Measurements from ENCODE around the gene ST6GAL1. TPM values are rescaled to one million over a fixed set of nuclear protein-coding genes. Genes with fewer than 3 reads are reported as not detected.

The ST6GAL1 gene
- total RNA-seq, 1 experiment from 2014 or later = 3.3 TPM

- DNase-seq (ENCODE audit: low read depth, low spot score) (no peak), ATAC-seq (no peak)
- no peaks in the 10 kb centered on the region for H3K4me1 ChIP-seq (ENCODE audit: control insufficient read depth, insufficient read depth, low read length)
- no peak overlapping the region for H3K4me3 ChIP-seq (ENCODE audit: low read depth in 2 of 2, low read length in 2 of 2)
- in situ Hi-C loops (cut with HindIII; ENCODE audit: low pct_unique_long_range_greater_than_20kb, low sequenced_read_pairs) (no loop called here), intact Hi-C loops (cut with micrococcal nuclease; ENCODE audit: unreplicated experiment) (no loop called here)
- H3K9me3 ChIP-seq (ENCODE audit: control insufficient read depth, insufficient read depth, low read depth, low read length) = no peaks in the 10 kb centered on the region
- TF ChIP-seq SIN3A (IDR thresholded peaks at IDR 0.05; ENCODE audit: borderline replicate concordance, insufficient read depth, low read depth, low read length) = no peak
- TF ChIP-seq POLR2AphosphoS5 (IDR thresholded peaks at IDR 0.05; ENCODE audit: low read depth, low read length) = no peak
- TF ChIP-seq REST (IDR thresholded peaks at IDR 0.05; ENCODE audit: insufficient read depth in 1 of 2, low read depth in 2 of 2, low read length in 1 of 2) = no peak
- no peak for TF ChIP-seq CTCF (IDR thresholded peaks at IDR 0.05)
- no peak for TF ChIP-seq TCF7L2 (IDR thresholded peaks at IDR 0.05; ENCODE audit: low read depth, low read length)
- H3K27ac ChIP-seq (ENCODE audit: low read length) = no peak overlapping the region
- H3K36me3 ChIP-seq (ENCODE audit: control insufficient read depth, insufficient read depth, low read length) = no peaks in the 10 kb centered on the region
- H3K27me3 ChIP-seq (ENCODE audit: control insufficient read depth, insufficient read depth, low read length) = no peaks in the 10 kb centered on the region
- BruUV-seq (replicated peaks) = no TSS peak
- POLR2A ChIA-PET = interaction anchor here (0.5 kb wide), 1 partner anchor 168 kb away, joined by 6 read pairs; no protein-coding TSS in a partner anchor
- CTCF ChIA-PET = no interaction called here
Measured at GRCh38 chr3:187019542-187020072, 89.3 kb downstream of the ST6GAL1 start.

- no peak for ATAC-seq
- H3K4me3 ChIP-seq (ENCODE audit: low read depth in 2 of 2, low read length in 2 of 2) = no peak overlapping the region
- TF ChIP-seq TCF7L2 (IDR thresholded peaks at IDR 0.05; ENCODE audit: low read depth, low read length) = no peak
- no peak for TF ChIP-seq CTCF (IDR thresholded peaks at IDR 0.05)
- TF ChIP-seq REST (IDR thresholded peaks at IDR 0.05; ENCODE audit: insufficient read depth in 1 of 2, low read depth in 2 of 2, low read length in 1 of 2) = no peak
- TF ChIP-seq POLR2AphosphoS5 (IDR thresholded peaks at IDR 0.05; ENCODE audit: low read depth, low read length) = no peak
- TF ChIP-seq SIN3A (IDR thresholded peaks at IDR 0.05; ENCODE audit: borderline replicate concordance, insufficient read depth, low read depth, low read length) = no peak
- H3K36me3 ChIP-seq (ENCODE audit: control insufficient read depth, insufficient read depth, low read length) = no peaks in the 10 kb centered on the region
- H3K27ac ChIP-seq (ENCODE audit: low read length) = no peak overlapping the region
- no peaks in the 10 kb centered on the region for H3K27me3 ChIP-seq (ENCODE audit: control insufficient read depth, insufficient read depth, low read length)
- in situ Hi-C loops (cut with HindIII; ENCODE audit: low pct_unique_long_range_greater_than_20kb, low sequenced_read_pairs) = no loop called here
- no TSS peak for BruUV-seq (replicated peaks)
- H3K4me1 ChIP-seq (ENCODE audit: control insufficient read depth, insufficient read depth, low read length) = no peaks in the 10 kb centered on the region
- intact Hi-C loops (cut with micrococcal nuclease; ENCODE audit: unreplicated experiment) = no loop called here
- POLR2A ChIA-PET = no interaction called here
- CTCF ChIA-PET = no interaction called here
- no peaks in the 10 kb centered on the region for H3K9me3 ChIP-seq (ENCODE audit: control insufficient read depth, insufficient read depth, low read depth, low read length)
- DNase-seq (ENCODE audit: low read depth, low spot score) = no peak
Measured at GRCh38 chr3:187020376-187020775, 90.0 kb downstream of the ST6GAL1 start.
